ENCODE results near the gene OMP.

The OMP gene

GRCh38 chr11:77141475-77141874 lies 38.8 kb downstream of the OMP start:
- DNase-seq (ENCODE audit: low read depth), result no peak

- DNase-seq (ENCODE audit: low read depth), result no peak
These were observed 39.7 kb downstream of the OMP start for GRCh38 chr11:77142091-77142975.

GRCh38 chr11:77143405-77144020 lies 40.9 kb downstream of the OMP start:
- DNase-seq (ENCODE audit: low read depth), result no peak

GRCh38 chr11:77144196-77144856 lies 41.7 kb downstream of the OMP start:
- no peak for DNase-seq (ENCODE audit: low read depth)

GRCh38 chr11:77144857-77145428 lies 42.3 kb downstream of the OMP start:
- no peak for DNase-seq (ENCODE audit: low read depth)

- DNase-seq (ENCODE audit: low read depth), result no peak
These were observed 43.8 kb downstream of the OMP start for GRCh38 chr11:77146261-77147035.

GRCh38 chr11:77147036-77147315 lies 44.3 kb downstream of the OMP start:
- no peak for DNase-seq (ENCODE audit: low read depth)

- no peak for DNase-seq (ENCODE audit: low read depth)
These were observed 45.2 kb downstream of the OMP start for GRCh38 chr11:77147668-77148321.

- DNase-seq (ENCODE audit: low read depth), result no peak
These were observed 46.5 kb downstream of the OMP start for GRCh38 chr11:77148963-77149715.

GRCh38 chr11:77149716-77150392 lies 47.2 kb downstream of the OMP start:
- DNase-seq (ENCODE audit: low read depth), result no peak

- no peak for DNase-seq (ENCODE audit: low read depth)
These were observed 48.2 kb downstream of the OMP start for GRCh38 chr11:77150836-77151235.

GRCh38 chr11:77151804-77152509 lies 49.3 kb downstream of the OMP start:
- peak; percentile 18 for DNase-seq (ENCODE audit: low read depth)

- DNase-seq (ENCODE audit: low read depth), result no peak
These were observed 50.2 kb downstream of the OMP start for GRCh38 chr11:77152846-77153245.

Measured in activated T-helper 1 cell treated with Interleukin-2 at 50 U/mL for 16 hours (primary cell).